Left lung (tissue), 10 donors: ENCODE results near the gene FUNDC2. TPM values are rescaled to one million over a fixed set of nuclear protein-coding genes. Genes with fewer than 3 reads are reported as not detected.
A peak's percentile ranks its signal among the peaks of the same experiment; 100 is the strongest.

Experiments
- ATAC-seq: fragments of 200-7000 bp; cut with Tn5 transposase; one replicate; pipeline ENCODE4 v1.9.1; 2020; ENCODE audit warnings: moderate library complexity
- DNase-seq, 4 donors: peaks; one replicate each; pipeline ENCODE4 v3.0.0-alpha.2; 2013 to 2020
- H3K27ac ChIP-seq, 2 donors: fragments of 200-600 bp; sonication (generic) in 1 of 2; one replicate each; pipeline versions ENCODE4 v1.5.0 to v1.8.0; 2020 to 2021
- H3K27me3 ChIP-seq, 2 donors: fragments of 200-600 bp; sonication (generic) in 1 of 2; one replicate each; pipeline versions ENCODE4 v1.5.0 to v1.8.0; 2020 to 2021
- H3K36me3 ChIP-seq, 2 donors: fragments of 200-600 bp; sonication (generic) in 1 of 2; one replicate each; pipeline versions ENCODE4 v1.5.0 to v1.8.0; 2020 to 2021
- H3K4me1 ChIP-seq, 2 donors: fragments of 200-600 bp; one replicate each; pipeline ENCODE4 v1.8.0; 2021
- H3K4me3 ChIP-seq, 2 donors: fragments of 200-600 bp; sonication (generic) in 1 of 2; one replicate each; pipeline versions ENCODE4 v1.5.0 to v1.8.0; 2020 to 2021; ENCODE audit warnings: mild to moderate bottlenecking in 1 of 2
- H3K9me3 ChIP-seq, 2 donors: fragments of 200-600 bp; sonication (generic) in 1 of 2; one replicate each; pipeline versions ENCODE4 v1.5.0 to v1.8.0; 2020 to 2021
- intact Hi-C, 2 donors: fragments of 100-400 bp; cut with DNase I; formaldehyde crosslinking; loops; one replicate each; pipeline versions ENCODE4 v1.11.2 to v1.14.2; 2022
- polyA plus RNA-seq, 6 donors: library from polyadenylated mRNA; unstranded; fragments of 120-200 nt; gene quantifications; one replicate each; pipeline ENCODE4 v1.2.1, GENCODE V29; 2013; ENCODE audit not compliant: insufficient read length in 6 of 6
- total RNA-seq, 2 donors: library from RNA; stranded (reverse); fragmentation: NEBNext Ultra II Directional; extraction: Animal tissue kit (Norgen Biotek cat#: 25700); gene quantifications; one replicate each; pipeline ENCODE4 v1.2.1, GENCODE V29; 2021
- TF ChIP-seq, protein P1 (sequence below), 2 donors: fragments of 200-600 bp; sonication (generic) in 1 of 2; IDR thresholded peaks; one replicate each; pipeline versions ENCODE4 v1.5.0 to v1.8.0; 2021; ENCODE audit warnings: antibody characterized with exemption in 2 of 2
- donor health status: DM: no; HTN: yes; CAD: no.
- donor health status: DM: no; HTN: no; CAD: no.

Gene FUNDC2
- total and polyA plus RNA-seq, 8 donors, result 71.5 to 122 (median 105) TPM

DNA sequence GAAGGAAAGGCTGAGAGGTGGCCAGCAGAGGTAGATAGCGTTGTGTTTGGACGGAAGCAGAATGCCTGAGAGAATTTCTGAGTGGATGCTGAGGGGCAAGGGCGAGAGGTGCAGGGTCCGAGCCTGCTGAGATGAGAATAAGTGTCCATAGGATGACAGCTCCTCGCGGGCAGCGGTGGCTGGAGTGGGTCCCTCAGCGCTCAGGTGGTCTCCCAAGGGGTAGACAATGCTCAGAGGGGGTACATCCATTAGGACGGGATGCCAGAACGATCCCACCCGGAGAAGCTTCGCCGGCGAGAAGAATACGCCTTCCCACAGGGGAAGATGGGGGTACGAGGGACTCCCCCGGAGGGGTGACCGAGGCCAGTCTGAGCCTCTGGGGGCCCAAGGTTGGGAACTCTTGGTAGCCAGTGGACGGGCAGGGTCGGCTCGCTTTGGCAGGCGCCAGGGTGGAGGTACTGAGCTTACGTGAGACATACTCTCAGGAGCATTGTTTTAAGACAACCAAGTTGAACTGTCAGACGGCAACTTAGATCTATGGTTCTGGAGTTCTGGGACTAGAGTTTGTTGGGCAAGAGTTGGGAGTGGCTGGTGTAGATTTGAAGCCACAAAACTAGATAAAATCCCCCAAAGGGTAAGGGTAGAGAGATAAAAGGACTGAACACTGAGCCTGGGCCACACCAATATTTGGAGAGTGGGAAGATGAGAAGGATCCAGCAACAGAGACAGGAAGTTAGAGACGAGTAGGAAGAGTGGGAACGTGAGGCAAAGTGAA, 60.5 kb downstream of the FUNDC2 start:
- H3K27me3 ChIP-seq, result no peaks in the 10 kb centered on the region
- DNase-seq (no peak), ATAC-seq (no peak)
- no peak overlapping the region for H3K27ac ChIP-seq
- peaks cover 0 to 14% of the 10 kb centered on the region in 2 donors for H3K36me3 ChIP-seq
- intact Hi-C loops, result no loop called here
- no peaks in the 10 kb centered on the region for H3K4me1 ChIP-seq
- no peaks in the 10 kb centered on the region for H3K9me3 ChIP-seq
- TF ChIP-seq, protein P1, sequence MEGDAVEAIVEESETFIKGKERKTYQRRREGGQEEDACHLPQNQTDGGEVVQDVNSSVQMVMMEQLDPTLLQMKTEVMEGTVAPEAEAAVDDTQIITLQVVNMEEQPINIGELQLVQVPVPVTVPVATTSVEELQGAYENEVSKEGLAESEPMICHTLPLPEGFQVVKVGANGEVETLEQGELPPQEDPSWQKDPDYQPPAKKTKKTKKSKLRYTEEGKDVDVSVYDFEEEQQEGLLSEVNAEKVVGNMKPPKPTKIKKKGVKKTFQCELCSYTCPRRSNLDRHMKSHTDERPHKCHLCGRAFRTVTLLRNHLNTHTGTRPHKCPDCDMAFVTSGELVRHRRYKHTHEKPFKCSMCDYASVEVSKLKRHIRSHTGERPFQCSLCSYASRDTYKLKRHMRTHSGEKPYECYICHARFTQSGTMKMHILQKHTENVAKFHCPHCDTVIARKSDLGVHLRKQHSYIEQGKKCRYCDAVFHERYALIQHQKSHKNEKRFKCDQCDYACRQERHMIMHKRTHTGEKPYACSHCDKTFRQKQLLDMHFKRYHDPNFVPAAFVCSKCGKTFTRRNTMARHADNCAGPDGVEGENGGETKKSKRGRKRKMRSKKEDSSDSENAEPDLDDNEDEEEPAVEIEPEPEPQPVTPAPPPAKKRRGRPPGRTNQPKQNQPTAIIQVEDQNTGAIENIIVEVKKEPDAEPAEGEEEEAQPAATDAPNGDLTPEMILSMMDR (IDR thresholded peaks at IDR 0.05), result no peak
- H3K4me3 ChIP-seq, result no peak overlapping the region

- DNase-seq, result peak in 1 of 4 donors; percentile 28
- Histone ChIP-seq H3K4me1 (no peaks in the 10 kb centered on the region), H3K36me3 (peaks cover 0 to 17% of the 10 kb centered on the region in 2 donors), H3K9me3 (no peaks in the 10 kb centered on the region), H3K27ac (no peak overlapping the region), H3K4me3 (no peak overlapping the region), H3K27me3 (no peaks in the 10 kb centered on the region)
- intact Hi-C loops, result no loop called here
- TF ChIP-seq, protein P1 (IDR thresholded peaks at IDR 0.05), result peak; percentile 38 to 41
- peak; percentile 72 for ATAC-seq
Observed at GRCh38 chrX:155094468-155095061, 67.9 kb downstream of the FUNDC2 start.

GRCh38 chrX:155105919-155106318, 79.3 kb downstream of the FUNDC2 start:
- intact Hi-C loops, result no loop called here
- H3K4me3 ChIP-seq, result no peak overlapping the region
- no peak for ATAC-seq

DNA sequence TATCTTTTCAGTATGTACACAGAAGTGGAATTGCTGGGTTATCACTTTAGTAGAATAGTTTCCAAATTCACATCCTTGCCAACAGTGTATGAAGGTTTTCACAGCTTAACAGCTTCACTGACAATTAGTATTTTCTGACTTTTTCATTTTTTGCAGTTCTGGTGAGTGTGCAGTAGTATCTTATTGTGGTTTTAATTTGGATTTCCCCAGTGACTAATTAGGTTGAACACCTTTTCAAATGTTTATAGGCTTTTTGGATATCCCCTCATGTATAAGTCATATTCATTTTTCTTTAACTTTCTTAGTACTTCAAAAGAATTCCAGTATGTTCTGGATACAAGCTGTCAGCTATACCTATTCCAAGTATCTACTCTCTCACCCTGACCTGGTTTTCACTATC, 81.8 kb downstream of the FUNDC2 start:
- DNase-seq (no peak), ATAC-seq (no peak)
- Histone ChIP-seq H3K27me3 (no peaks in the 10 kb centered on the region), H3K4me1 (no peaks in the 10 kb centered on the region), H3K4me3 (no peak overlapping the region), H3K9me3 (no peaks in the 10 kb centered on the region), H3K27ac (no peak overlapping the region), H3K36me3 (peaks cover 0 to 16% of the 10 kb centered on the region in 2 donors)
- TF ChIP-seq, protein P1 (IDR thresholded peaks at IDR 0.05), result no peak
- intact Hi-C loops, result no loop called here

More at GRCh38 chrX:155105919-155106318, 79.3 kb downstream of the FUNDC2 start:
- no peak for DNase-seq
- no peaks in the 10 kb centered on the region for H3K4me1 ChIP-seq
- H3K27me3 ChIP-seq, result no peaks in the 10 kb centered on the region
- H3K36me3 ChIP-seq, result peaks cover 0 to 12% of the 10 kb centered on the region in 2 donors
- H3K27ac ChIP-seq, result no peak overlapping the region
- TF ChIP-seq, protein P1 (IDR thresholded peaks at IDR 0.05), result no peak
- H3K9me3 ChIP-seq, result no peaks in the 10 kb centered on the region

Other genes with a start within 250 kb of the FUNDC2 start
- 100 to 1,000 TPM in 1 of 2 donors, 10 to 100 TPM in 1; 44.9 to 125 TPM for gene MPP1, start 221.4 kb upstream of the FUNDC2 start, total RNA-seq
- 10 to 100 TPM; 41.7 to 52.3 (median 44.6) TPM for gene MPP1, start 221.4 kb upstream of the FUNDC2 start, polyA plus RNA-seq
- not detected for gene SMIM9, start 192.2 kb upstream of the FUNDC2 start, total RNA-seq
- gene SMIM9, start 192.2 kb upstream of the FUNDC2 start, polyA plus RNA-seq, result not detected
- gene F8A1, start 140.5 kb upstream of the FUNDC2 start, total RNA-seq, result 10 to 100 TPM; 25.7 to 33.1 TPM
- 10 to 100 TPM in 5 of 6 donors, 1 to 10 TPM in 1; 7.6 to 23.8 (median 12.7) TPM for gene F8A1, start 140.5 kb upstream of the FUNDC2 start, polyA plus RNA-seq
- 10 to 100 TPM in 1 of 2 donors, 1 to 10 TPM in 1; 7.0 to 27.4 TPM for gene F8, start 4.1 kb upstream of the FUNDC2 start, total RNA-seq
- gene F8, start 4.1 kb upstream of the FUNDC2 start, polyA plus RNA-seq, result 1 to 10 TPM; 4.1 to 5.8 (median 4.8) TPM
- gene CMC4, start 44.3 kb downstream of the FUNDC2 start, total RNA-seq, result 1 to 10 TPM; 3.8 to 6.6 TPM
- 10 to 100 TPM in 2 of 6 donors, 1 to 10 TPM in 4; 3.3 to 10.4 (median 7.1) TPM for gene CMC4, start 44.3 kb downstream of the FUNDC2 start, polyA plus RNA-seq
- 10 to 100 TPM; 11.5 to 13.1 TPM for gene MTCP1, start 44.3 kb downstream of the FUNDC2 start, total RNA-seq
- 10 to 100 TPM; 18.4 to 27.0 (median 22.8) TPM for gene MTCP1, start 44.3 kb downstream of the FUNDC2 start, polyA plus RNA-seq
- 10 to 100 TPM; 20.4 to 20.7 TPM for gene BRCC3, start 44.7 kb downstream of the FUNDC2 start, total RNA-seq
- 10 to 100 TPM; 20.1 to 25.5 (median 24.3) TPM for gene BRCC3, start 44.7 kb downstream of the FUNDC2 start, polyA plus RNA-seq
- gene VBP1, start 189.6 kb downstream of the FUNDC2 start, total RNA-seq, result 10 to 100 TPM; 40.3 to 44.4 TPM
- gene VBP1, start 189.6 kb downstream of the FUNDC2 start, polyA plus RNA-seq, result 10 to 100 TPM; 62.9 to 73.8 (median 68.3) TPM
- gene RAB39B, start 237.6 kb downstream of the FUNDC2 start, total RNA-seq, result under 1 TPM; 0.50 to 0.67 TPM
- 1 to 10 TPM in 1 of 6 donors, under 1 TPM in 5; 0.85 to 1.0 (median 0.95) TPM for gene RAB39B, start 237.6 kb downstream of the FUNDC2 start, polyA plus RNA-seq